Ascending aorta (tissue), 2 donors: ENCODE data around the gene CYP27C1. TPM values are rescaled to one million over a fixed set of nuclear protein-coding genes. Genes with fewer than 3 reads are reported as not detected.
A peak's percentile ranks its signal among the peaks of the same experiment; 100 is the strongest.
"Not testable (repeated sequence)": the region's sequence is repeated elsewhere in the genome, so short reads cannot be mapped to it uniquely, and the experiment has no call there.

Source experiments
- DNase-seq, 2 donors: peaks; one replicate each; pipeline ENCODE4 v3.0.0-alpha.2; 2019; ENCODE audit warnings: low spot score in 2 of 2
- H3K27ac ChIP-seq, 2 donors: fragments of 200-600 bp; sonication (generic); one replicate each; pipeline ENCODE4 v1.5.1; 2016 to 2017; ENCODE audit warnings: mild to moderate bottlenecking in 1 of 2
- H3K27me3 ChIP-seq: fragments of 200-600 bp; sonication (generic); one replicate; pipeline ENCODE4 v1.5.1; 2017
- H3K36me3 ChIP-seq, 2 donors: fragments of 200-600 bp; sonication (generic); one replicate each; pipeline ENCODE4 v1.5.1; 2016
- H3K4me1 ChIP-seq, 2 donors: fragments of 200-600 bp; sonication (generic); one replicate each; pipeline ENCODE4 v1.5.1; 2016 to 2017; ENCODE audit warnings: mild to moderate bottlenecking in 1 of 2
- H3K4me3 ChIP-seq, 2 donors: fragments of 200-600 bp; sonication (generic); one replicate each; pipeline ENCODE4 v1.5.1; 2016 to 2017; ENCODE audit warnings: mild to moderate bottlenecking in 1 of 2
- H3K9me3 ChIP-seq, 2 donors: fragments of 200-600 bp; sonication (generic); one replicate each; pipeline ENCODE4 v1.5.1; 2016
- intact Hi-C: fragments of 100-400 bp; cut with DNase I; formaldehyde crosslinking; loops from one replicate; pipeline ENCODE4 v1.15.1; 2023
- total RNA-seq: library from RNA; depleted of rRNA; stranded (reverse); fragments of >200 nt; gene quantifications from one replicate; pipeline ENCODE4 v1.1.0, GENCODE V29; 2016
- TF ChIP-seq, protein P1 (sequence below), 3 experiments: fragments of 200-600 bp in 2 of 3; fragments of 450-650 bp in 1 of 3; sonication (generic) in 2 of 3; IDR thresholded peaks; one replicate each; pipeline ENCODE4 v1.5.1; 2016 to 2019; ENCODE audit warnings: antibody characterized with exemption in 3 of 3, mild to moderate bottlenecking in 1 of 3, moderate library complexity in 1 of 3

The CYP27C1 gene
- total RNA-seq, 1 donor from 2014 or later, result not detected

DNA sequence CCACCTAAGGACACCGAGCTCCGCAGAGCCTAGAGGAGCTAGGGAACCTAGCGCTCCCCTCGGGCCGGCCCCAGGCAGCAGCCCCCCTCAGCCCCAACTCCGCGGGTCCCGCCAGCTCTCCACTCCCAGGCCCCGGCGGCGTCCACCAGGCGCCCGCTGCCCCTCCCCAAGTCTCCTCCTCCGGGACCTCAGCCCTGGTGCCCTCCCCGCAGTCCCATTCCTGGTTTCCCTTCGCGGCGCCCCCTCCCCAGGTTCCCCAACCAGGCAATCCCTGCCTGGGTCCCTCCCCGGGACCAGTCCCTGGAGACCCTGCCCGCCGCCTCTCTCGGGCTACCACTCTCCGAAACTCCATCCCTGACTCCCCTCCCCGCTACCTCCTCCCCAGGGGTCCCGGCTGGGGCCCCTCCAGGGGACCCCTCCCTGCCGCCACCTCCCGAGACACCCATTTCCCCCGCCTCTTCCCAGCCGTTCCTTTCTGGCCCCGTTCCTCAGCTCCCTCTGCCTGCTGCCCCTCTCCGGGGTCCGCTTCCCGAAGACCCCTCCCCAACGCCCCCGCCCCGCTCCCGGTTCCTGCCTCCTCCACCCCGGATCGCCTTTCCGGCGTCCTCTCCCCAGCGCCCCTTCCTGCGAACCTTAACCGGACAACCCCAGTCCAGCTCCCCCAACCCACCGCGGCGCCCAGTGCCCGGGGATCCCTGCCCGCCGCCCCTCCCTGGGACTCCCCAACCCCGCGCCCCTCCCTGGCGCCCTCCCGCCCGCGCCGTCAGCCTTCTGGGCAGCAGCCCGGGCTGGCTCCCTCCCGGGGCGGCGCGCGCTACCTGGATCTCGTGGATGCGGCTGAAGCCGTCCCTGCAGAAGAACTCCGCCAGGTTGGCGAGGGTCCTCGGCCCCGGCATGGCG, 678 bp downstream of the CYP27C1 start:
- intact Hi-C loops, result no loop called here
- no peak for DNase-seq
- H3K4me3 ChIP-seq, result peak overlapping the region; percentile 64 to 69
- H3K27ac ChIP-seq, result no peak overlapping the region
- TF ChIP-seq, protein P1, sequence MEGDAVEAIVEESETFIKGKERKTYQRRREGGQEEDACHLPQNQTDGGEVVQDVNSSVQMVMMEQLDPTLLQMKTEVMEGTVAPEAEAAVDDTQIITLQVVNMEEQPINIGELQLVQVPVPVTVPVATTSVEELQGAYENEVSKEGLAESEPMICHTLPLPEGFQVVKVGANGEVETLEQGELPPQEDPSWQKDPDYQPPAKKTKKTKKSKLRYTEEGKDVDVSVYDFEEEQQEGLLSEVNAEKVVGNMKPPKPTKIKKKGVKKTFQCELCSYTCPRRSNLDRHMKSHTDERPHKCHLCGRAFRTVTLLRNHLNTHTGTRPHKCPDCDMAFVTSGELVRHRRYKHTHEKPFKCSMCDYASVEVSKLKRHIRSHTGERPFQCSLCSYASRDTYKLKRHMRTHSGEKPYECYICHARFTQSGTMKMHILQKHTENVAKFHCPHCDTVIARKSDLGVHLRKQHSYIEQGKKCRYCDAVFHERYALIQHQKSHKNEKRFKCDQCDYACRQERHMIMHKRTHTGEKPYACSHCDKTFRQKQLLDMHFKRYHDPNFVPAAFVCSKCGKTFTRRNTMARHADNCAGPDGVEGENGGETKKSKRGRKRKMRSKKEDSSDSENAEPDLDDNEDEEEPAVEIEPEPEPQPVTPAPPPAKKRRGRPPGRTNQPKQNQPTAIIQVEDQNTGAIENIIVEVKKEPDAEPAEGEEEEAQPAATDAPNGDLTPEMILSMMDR (IDR thresholded peaks at IDR 0.05), result no peak
- H3K4me1 ChIP-seq, result peaks cover 8 to 12% of the 10 kb centered on the region in 2 donors
- H3K27me3 ChIP-seq, result peaks cover 22% of the 10 kb centered on the region
- H3K9me3 ChIP-seq, result no peaks in the 10 kb centered on the region
- no peaks in the 10 kb centered on the region for H3K36me3 ChIP-seq

DNA sequence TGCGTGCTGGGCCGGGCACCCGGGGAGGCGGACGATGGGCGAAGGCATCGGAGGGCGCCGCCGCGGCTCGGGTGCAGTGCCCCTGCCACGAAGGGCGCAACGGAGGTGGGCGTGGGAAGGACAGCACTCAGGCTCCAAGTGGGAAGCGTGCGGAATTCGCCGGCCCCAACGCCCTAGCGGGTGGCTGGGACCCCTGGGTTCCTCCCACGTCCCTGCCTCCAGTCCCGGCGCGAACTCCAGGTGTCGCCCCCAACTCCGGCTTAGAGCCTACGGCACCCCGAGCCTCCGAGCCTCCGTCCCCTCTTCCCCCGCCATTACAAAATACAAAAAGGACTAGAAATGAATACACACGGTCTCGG, 1.3 kb downstream of the CYP27C1 start:
- Histone ChIP-seq H3K27ac (no peak overlapping the region), H3K4me1 (peaks cover 8 to 12% of the 10 kb centered on the region in 2 donors), H3K4me3 (peak overlapping the region; percentile 64 to 69), H3K9me3 (no peaks in the 10 kb centered on the region), H3K27me3 (peaks cover 22% of the 10 kb centered on the region), H3K36me3 (no peaks in the 10 kb centered on the region)
- TF ChIP-seq, protein P1 (IDR thresholded peaks at IDR 0.05), result no peak
- no peak for DNase-seq
- intact Hi-C loops, result no loop called here

DNA sequence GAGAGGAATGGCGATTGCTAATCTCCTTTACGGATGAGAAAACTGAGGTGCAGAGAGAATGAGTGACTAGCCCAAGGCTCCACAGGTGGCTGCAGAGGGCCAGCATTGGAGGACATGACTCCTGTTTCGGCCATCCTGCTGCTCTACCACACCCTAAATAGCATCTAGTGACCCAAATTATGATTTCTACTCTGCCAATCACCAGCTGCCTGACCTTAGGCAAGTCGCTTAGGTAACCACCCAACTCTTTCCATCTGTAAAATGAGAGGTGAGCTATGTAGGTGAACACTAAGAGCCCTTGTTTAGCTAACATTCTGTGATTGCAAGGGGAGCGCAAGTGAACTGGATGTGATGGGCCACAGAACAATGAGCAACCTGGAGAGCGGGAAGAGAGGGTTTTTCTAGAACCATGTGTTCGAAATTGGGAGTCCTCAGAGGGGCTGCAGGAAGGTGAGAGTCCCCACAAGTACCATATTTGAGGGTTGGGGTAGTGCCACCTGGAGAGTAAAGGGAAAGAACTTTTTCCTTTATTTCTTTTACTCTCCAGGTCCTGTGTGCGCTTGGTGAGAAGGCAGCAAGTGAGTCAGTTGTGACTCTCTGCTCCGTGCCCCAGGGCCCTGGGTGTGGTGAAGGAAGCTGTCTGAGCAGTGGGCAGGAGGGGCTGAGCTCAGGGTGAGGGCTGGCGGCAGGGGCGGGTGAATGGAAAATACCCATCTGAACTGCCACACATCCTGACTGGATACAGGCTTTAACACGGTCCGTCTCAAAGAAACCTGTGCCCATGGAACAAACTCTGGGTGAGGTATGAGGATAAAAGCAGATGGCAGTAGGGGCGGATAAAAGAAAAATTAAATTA, 2.4 kb downstream of the CYP27C1 start:
- DNase-seq, result no peak

DNA sequence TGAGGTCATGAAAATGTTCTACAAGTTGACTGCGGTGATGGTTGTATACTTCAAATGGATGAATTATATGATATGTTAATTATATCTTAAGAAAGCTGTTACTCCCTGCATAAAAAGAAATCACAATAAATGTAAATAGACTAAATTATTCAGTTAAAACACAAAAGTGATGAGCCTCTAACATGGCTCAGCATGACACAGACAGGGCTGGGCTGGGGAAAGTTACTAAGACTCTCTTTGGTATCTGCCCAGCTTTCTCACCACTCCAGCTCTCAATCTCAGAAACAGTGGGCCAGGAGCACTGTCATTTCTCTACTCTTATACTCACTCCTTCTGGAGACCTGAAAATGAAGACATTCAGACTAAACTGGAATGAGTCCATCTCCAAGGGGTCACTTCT, 3.5 kb downstream of the CYP27C1 start:
- peaks cover 8 to 12% of the 10 kb centered on the region in 2 donors for H3K4me1 ChIP-seq
- no peak for DNase-seq
- H3K27me3 ChIP-seq, result peaks cover 21% of the 10 kb centered on the region
- H3K27ac ChIP-seq, result no peak overlapping the region
- no peaks in the 10 kb centered on the region for H3K36me3 ChIP-seq
- no peaks in the 10 kb centered on the region for H3K9me3 ChIP-seq
- TF ChIP-seq, protein P1 (IDR thresholded peaks at IDR 0.05), result no peak
- H3K4me3 ChIP-seq, result no peak overlapping the region
- intact Hi-C loops, result no loop called here

More for the DNA sequence above, 2.4 kb downstream of the CYP27C1 start:
- Histone ChIP-seq H3K27me3 (peaks cover 22% of the 10 kb centered on the region), H3K4me1 (peaks cover 8 to 12% of the 10 kb centered on the region in 2 donors), H3K36me3 (no peaks in the 10 kb centered on the region), H3K9me3 (no peaks in the 10 kb centered on the region), H3K4me3 (no peak overlapping the region), H3K27ac (no peak overlapping the region)
- intact Hi-C loops, result no loop called here
- TF ChIP-seq, protein P1 (IDR thresholded peaks at IDR 0.05), result no peak

DNA sequence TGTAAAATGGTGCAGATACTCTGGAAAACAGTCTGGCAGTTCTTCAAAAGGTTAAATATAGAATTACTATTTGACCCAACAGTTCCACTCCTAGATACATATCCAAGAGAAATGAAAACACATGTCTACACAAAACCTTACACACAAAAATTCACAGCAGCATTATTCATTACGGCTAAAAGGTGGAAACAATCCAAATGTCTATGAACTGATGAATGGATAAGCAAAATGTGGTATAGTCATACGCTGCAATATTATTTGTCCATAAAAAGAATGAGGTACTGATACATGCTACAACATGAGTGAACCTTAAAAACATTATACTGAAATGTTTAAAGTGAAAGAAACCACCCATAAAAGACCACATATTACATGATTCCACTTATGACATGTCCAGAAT, 4.0 kb downstream of the CYP27C1 start:
- TF ChIP-seq, protein P1 (IDR thresholded peaks at IDR 0.05), result no peak
- H3K36me3 ChIP-seq, result no peaks in the 10 kb centered on the region
- no peak overlapping the region for H3K27ac ChIP-seq
- DNase-seq, result no peak
- intact Hi-C loops, result no loop called here
- H3K27me3 ChIP-seq, result peaks cover 16% of the 10 kb centered on the region
- H3K4me1 ChIP-seq, result peaks cover 8 to 12% of the 10 kb centered on the region in 2 donors
- no peak overlapping the region for H3K4me3 ChIP-seq
- H3K9me3 ChIP-seq, result no peaks in the 10 kb centered on the region

DNA sequence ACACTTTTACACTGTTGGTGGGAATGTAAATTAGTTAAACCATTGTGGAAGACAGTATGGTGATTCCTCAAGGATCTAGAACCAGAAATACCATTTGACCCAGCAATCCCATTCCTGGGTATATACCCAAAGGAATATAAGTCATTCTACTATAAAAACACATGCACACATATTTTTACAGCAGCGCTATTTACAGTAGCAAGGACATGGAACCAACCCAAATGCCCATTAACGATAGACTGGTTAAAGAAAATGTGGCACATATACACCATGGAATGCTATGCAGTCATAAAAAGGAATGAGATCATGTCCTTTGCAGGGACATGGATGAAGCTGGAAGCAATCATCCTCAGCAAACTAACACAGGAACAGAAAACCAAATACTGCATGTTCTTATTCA, 5.9 kb downstream of the CYP27C1 start:
- H3K4me1 ChIP-seq, H3K27ac ChIP-seq, H3K9me3 ChIP-seq, DNase-seq, intact Hi-C loops, H3K36me3 ChIP-seq, H3K4me3 ChIP-seq, H3K27me3 ChIP-seq: not testable (repeated sequence)
